Measurements from ENCODE around the gene IFNE.

DNA sequence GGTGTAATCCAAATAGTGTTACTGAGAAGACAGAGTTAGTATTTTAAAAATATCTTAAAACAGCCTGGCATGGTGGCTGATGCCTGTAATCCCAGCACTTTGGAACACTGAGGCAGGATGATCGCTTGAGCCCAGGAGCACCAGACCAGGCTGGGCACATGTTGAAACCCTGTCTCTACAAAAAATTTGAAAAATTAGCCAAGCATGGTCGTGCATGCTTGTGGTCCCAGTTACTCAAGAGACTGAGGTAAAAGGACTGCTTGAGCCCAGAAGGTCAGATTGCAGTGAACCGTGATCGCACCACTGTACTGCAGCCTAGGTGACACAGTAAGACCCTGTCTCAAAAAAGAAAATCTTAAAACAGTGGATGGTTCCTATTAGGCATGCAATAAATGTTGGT, 29.4 kb downstream of the IFNE start:
- TF ChIP-seq CTCF (conservative IDR thresholded peaks at IDR 0.05; ENCODE audit: low read length) (no peak), EZH2phosphoT487 (IDR thresholded peaks at IDR 0.05; ENCODE audit: borderline replicate concordance, low read depth, low read length) (no peak)
